ENCODE data around the gene SHCBP1.

The SHCBP1 gene

DNA sequence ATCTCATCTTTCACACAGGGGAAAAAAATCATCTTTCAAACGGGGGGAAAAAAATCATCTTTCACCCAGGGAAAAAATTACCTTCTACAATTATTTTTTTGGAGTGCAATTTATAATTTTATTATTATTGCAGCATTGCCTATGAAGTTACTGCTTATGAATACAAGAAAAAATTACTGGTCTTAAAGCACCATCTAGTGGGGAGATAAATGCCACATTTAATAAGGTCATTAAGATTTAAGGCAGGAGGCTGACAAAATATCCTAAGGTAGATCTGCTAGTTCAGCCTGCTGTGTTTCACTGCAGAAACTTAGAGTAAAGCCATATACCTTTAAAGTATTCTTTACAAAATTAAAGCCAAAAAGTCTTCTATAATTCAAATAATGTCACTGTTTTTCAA, 13.7 kb downstream of the SHCBP1 start:
- H3K4me3 ChIP-seq (ENCODE audit: low read depth, low read length), result no peak overlapping the region
- DNase-seq (ENCODE audit: low read depth), result no peak
- TF ChIP-seq, protein P1, sequence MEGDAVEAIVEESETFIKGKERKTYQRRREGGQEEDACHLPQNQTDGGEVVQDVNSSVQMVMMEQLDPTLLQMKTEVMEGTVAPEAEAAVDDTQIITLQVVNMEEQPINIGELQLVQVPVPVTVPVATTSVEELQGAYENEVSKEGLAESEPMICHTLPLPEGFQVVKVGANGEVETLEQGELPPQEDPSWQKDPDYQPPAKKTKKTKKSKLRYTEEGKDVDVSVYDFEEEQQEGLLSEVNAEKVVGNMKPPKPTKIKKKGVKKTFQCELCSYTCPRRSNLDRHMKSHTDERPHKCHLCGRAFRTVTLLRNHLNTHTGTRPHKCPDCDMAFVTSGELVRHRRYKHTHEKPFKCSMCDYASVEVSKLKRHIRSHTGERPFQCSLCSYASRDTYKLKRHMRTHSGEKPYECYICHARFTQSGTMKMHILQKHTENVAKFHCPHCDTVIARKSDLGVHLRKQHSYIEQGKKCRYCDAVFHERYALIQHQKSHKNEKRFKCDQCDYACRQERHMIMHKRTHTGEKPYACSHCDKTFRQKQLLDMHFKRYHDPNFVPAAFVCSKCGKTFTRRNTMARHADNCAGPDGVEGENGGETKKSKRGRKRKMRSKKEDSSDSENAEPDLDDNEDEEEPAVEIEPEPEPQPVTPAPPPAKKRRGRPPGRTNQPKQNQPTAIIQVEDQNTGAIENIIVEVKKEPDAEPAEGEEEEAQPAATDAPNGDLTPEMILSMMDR (IDR thresholded peaks at IDR 0.05; ENCODE audit: low read depth, low read length, missing control alignments), result peak; percentile 17

DNA sequence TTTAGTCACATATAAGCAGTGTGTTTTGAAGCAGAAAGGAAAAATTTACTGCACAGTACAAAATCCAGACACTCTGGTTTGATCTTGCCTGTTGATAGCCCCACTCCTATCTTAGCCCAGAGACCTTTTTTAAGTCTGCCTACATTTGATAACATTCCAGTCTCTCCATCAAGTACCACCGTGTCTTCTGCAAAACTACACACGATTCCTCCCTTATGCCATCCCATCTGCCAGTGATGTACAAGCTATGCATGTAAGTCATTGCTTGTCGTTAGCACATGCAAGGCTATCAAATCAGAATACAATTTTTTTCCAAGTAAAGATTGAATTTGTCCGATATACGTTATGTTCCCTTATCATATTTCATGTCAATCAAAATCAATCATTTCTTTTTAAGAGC, 14.9 kb downstream of the SHCBP1 start:
- TF ChIP-seq, protein P1 (IDR thresholded peaks at IDR 0.05; ENCODE audit: low read depth, low read length, missing control alignments), result no peak
- no peak overlapping the region for H3K4me3 ChIP-seq (ENCODE audit: low read depth, low read length)
- no peak for DNase-seq (ENCODE audit: low read depth)

DNA sequence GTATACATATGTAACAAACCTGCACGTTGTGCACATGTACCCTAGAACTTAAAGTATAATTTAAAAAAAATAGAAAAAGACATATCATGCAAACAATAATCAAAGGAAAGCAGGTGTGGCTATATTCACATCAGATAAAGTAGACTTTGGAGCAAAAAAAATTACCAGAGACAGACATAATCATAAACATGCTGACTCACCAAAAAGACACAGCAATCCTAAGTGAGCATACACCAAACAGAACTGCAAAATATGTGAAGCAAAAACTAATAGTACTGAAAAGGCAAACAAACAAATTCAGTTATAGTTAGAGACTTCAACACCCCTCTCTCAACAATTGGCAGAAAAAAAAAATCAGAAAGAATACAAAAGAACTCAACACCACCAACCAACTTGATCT, 29.9 kb downstream of the SHCBP1 start:
- TF ChIP-seq, protein P1 (IDR thresholded peaks at IDR 0.05; ENCODE audit: low read depth, low read length, missing control alignments), result no peak
- no peak for DNase-seq (ENCODE audit: low read depth)
- no peak overlapping the region for H3K4me3 ChIP-seq (ENCODE audit: low read depth, low read length)

DNA sequence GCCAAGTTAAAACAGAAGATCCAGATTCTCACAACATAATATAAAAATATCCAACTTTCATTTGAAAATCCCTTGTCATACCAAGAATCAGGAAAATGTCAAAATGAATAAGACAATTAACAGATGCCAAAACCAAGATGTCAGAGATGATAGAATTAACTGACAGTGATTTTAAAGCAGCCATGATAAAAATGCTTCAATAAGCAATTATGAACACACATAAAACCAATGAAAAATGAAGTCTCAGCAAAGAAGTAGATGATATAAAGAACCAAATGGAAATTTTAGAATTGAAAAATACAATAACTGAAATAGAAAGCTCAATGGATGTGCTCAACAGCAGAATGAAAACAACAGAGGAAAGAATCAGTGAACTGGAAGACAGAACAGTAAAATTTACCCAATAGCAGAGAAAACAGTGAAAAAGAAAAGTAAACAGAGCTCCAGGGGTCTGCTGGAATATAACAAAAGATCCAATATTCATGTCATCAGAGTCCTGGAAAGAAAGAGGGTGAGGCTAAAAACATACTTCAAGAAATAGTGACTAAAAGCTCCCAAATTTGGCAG, 35.1 kb downstream of the SHCBP1 start:
- TF ChIP-seq, protein P1 (IDR thresholded peaks at IDR 0.05; ENCODE audit: low read depth, low read length, missing control alignments), result no peak
- no peak overlapping the region for H3K4me3 ChIP-seq (ENCODE audit: low read depth, low read length)
- DNase-seq (ENCODE audit: low read depth), result no peak

DNA sequence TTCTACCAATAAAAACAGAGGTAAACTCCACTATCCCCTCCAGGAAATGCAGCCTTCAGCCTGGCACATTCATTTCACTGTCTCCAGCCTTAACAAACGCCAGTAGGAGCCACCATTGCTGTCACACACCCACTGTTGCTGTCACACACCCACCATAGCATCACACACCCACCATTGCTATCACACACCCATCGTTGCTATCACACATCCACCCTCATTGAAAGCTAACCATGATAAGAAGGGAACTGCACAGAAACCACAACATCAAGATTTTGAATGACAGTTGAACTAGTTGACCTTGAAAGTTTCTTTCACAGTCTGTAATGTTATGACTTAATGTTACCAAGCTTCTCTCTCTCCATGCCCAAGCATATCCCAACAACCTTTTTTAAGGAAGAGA, 38.1 kb downstream of the SHCBP1 start:
- TF ChIP-seq, protein P1 (IDR thresholded peaks at IDR 0.05; ENCODE audit: low read depth, low read length, missing control alignments), result no peak
- no peak overlapping the region for H3K4me3 ChIP-seq (ENCODE audit: low read depth, low read length)
- no peak for DNase-seq (ENCODE audit: low read depth)

DNA sequence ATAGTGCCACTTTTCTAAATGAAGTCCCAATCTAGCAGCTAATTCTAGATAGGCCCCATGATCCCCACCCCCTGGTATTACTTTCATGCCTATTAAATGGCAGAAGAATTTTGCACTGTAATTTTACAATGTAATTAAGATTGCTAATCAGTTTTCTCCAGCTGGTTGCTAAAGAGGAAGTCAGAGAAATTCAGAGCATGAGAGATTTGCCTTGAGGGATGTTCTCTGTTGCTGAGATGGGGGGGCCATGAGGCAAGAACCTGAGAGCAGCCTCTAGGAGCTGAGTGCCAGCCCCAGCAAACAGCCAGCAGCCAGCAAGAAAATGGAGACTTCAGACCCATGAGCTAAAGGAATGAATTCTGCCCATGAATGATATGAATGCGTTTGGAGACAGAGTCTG, 38.9 kb downstream of the SHCBP1 start:
- no peak overlapping the region for H3K4me3 ChIP-seq (ENCODE audit: low read depth, low read length)
- no peak for DNase-seq (ENCODE audit: low read depth)
- TF ChIP-seq, protein P1 (IDR thresholded peaks at IDR 0.05; ENCODE audit: low read depth, low read length, missing control alignments), result no peak

DNA sequence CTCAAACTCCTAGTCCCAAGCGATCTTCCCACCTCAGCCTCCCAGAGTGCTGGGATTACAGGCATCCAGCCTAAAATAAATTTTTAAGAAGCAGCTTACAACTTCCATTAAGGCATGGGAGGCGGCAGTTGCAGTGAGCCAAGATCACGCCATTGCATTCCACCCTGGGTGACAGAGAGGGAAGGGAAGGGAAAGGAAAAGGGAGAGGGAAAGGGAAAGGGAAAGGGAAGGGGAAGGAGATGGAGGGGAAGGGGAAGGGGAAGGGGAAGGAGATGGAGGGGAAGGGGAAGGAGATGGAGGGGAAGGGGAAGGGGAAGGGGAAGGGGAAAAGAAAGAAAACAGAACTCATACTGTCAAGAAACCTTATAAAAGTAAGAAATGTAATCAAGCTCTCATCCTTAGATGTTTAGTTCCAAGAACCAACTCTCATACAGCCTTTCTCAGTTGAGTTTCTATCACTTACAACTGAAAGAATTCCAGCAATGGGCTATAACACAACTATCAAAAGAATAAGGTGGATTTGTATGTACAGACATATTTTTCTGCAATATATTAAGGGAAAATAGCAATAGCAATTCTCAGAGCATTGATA, 43.1 kb downstream of the SHCBP1 start:
- no peak for DNase-seq (ENCODE audit: low read depth)
- no peak overlapping the region for H3K4me3 ChIP-seq (ENCODE audit: low read depth, low read length)
- TF ChIP-seq, protein P1 (IDR thresholded peaks at IDR 0.05; ENCODE audit: low read depth, low read length, missing control alignments), result no peak

Measured in GM12864 (cell line).